ENCODE data around the gene C10orf90.

GRCh38 chr10:126425489-126426065, 244.9 kb downstream of the C10orf90 start:
- TF ChIP-seq, protein P1, sequence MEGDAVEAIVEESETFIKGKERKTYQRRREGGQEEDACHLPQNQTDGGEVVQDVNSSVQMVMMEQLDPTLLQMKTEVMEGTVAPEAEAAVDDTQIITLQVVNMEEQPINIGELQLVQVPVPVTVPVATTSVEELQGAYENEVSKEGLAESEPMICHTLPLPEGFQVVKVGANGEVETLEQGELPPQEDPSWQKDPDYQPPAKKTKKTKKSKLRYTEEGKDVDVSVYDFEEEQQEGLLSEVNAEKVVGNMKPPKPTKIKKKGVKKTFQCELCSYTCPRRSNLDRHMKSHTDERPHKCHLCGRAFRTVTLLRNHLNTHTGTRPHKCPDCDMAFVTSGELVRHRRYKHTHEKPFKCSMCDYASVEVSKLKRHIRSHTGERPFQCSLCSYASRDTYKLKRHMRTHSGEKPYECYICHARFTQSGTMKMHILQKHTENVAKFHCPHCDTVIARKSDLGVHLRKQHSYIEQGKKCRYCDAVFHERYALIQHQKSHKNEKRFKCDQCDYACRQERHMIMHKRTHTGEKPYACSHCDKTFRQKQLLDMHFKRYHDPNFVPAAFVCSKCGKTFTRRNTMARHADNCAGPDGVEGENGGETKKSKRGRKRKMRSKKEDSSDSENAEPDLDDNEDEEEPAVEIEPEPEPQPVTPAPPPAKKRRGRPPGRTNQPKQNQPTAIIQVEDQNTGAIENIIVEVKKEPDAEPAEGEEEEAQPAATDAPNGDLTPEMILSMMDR (IDR thresholded peaks at IDR 0.05; ENCODE audit: low read depth, low read length): no peak
- TF ChIP-seq POLR2A (IDR thresholded peaks at IDR 0.05; ENCODE audit: extremely low read depth, insufficient read length): no peak
